A204.1 (cell line): ENCODE results near the gene CAPZA3.
"Not testable (repeated sequence)": the region's sequence is repeated elsewhere in the genome, so short reads cannot be mapped to it uniquely, and the experiment has no call there.

Source experiments
- FAIRE-seq: peaks from 2 replicates; lab custom pipeline; 2012; peaks lifted over from hg19 to GRCh38; lab: Jason Lieb, UNC

CAPZA3 gene

GRCh38 chr12:18754124-18754707, 16.3 kb downstream of the CAPZA3 start:
- no peak for FAIRE-seq

DNA sequence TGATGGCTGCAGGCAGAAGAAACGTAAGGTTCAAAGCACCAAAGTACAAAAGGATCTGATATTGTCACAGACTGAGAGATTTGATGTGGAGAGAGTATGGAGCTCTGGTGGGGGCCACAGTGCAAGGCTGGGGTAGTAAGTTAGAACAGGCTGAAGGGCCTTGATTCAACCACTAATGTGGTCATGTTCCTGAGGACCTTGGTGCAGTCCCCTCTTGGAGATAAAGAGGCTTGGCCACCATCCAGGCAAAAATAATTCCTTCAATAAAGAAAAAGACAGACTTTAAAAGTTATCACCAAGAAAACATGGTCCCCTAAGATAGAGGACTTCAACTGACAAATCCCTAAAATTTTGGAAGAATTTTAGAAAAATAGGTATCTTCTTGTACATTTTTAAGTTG, 17.4 kb downstream of the CAPZA3 start:
- FAIRE-seq: no peak

DNA sequence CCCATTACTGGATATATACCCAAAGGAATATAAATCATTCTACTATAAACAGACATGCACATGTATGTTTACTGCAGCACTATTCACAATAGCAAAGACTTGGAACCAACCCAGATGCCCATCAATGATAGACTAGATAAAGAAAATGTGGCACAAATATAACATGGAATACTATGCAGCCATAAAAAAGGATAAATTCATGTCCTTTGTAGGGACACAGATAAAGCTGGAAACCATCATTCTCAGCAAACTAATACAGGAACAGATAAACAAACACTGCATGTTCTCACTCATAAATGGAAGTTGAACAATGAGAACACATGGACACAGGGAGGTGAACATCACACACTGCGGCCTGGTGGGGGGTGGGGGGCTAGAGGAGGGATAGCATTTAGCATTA, 28.6 kb downstream of the CAPZA3 start:
- FAIRE-seq: not testable (repeated sequence)

GRCh38 chr12:18782827-18783226, 44.9 kb downstream of the CAPZA3 start:
- FAIRE-seq: no peak

DNA sequence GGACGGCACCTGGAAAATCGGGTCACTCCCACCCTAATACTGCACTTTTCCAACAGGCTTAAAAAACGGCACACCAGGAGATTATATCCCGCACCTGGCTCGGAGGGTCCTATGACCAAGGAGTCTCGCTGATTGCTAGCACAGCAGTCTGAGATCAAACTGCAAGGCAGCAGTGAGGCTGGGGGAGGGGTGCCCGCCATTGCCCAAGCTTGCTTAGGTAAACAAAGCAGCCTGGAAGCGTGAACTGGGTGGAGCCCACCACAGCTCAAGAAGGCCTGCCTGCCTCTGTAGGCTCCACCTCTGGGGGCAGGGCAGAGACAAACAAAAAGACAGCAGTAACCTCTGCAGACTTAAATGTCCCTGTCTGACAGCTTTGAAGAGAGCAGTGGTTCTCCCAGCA, 47.5 kb downstream of the CAPZA3 start:
- FAIRE-seq: not testable (repeated sequence)
